HCT116 (cell line): ENCODE data around the gene PCDHB4. TPM values are rescaled to one million over a fixed set of nuclear protein-coding genes. Genes with fewer than 3 reads are reported as not detected.

Experiments
- total RNA-seq: library from RNA; stranded (reverse); gene quantifications from one replicate; pipeline ENCODE4 v1.2.1, GENCODE V29; 2021; ENCODE audit not compliant: unreplicated experiment

The PCDHB4 gene
- total RNA-seq, 1 experiment from 2014 or later = not detected

Other genes starting within 250 kb of the PCDHB4 start
- not detected for gene PCDHA12, start 246.5 kb upstream of the PCDHB4 start, total RNA-seq
- gene PCDHA13, start 239.7 kb upstream of the PCDHB4 start, total RNA-seq = not detected
- gene PCDHAC1, start 195.5 kb upstream of the PCDHB4 start, total RNA-seq = 1.0 TPM
- 3.2 TPM for gene PCDHAC2, start 155.3 kb upstream of the PCDHB4 start, total RNA-seq
- not detected for gene PCDHB1, start 70.4 kb upstream of the PCDHB4 start, total RNA-seq
- not detected for gene PCDHB2, start 27.2 kb upstream of the PCDHB4 start, total RNA-seq
- 0.10 TPM for gene PCDHB3, start 21.3 kb upstream of the PCDHB4 start, total RNA-seq
- gene PCDHB5, start 13.4 kb downstream of the PCDHB4 start, total RNA-seq = not detected
- gene PCDHB6, start 28.2 kb downstream of the PCDHB4 start, total RNA-seq = not detected
- not detected for gene PCDHB7, start 50.8 kb downstream of the PCDHB4 start, total RNA-seq
- not detected for gene PCDHB8, start 56.0 kb downstream of the PCDHB4 start, total RNA-seq
- gene PCDHB16, start 60.6 kb downstream of the PCDHB4 start, total RNA-seq = not detected
- gene PCDHB9, start 65.3 kb downstream of the PCDHB4 start, total RNA-seq = 0.07 TPM
- not detected for gene PCDHB10, start 70.5 kb downstream of the PCDHB4 start, total RNA-seq
- 0.07 TPM for gene PCDHB11, start 77.8 kb downstream of the PCDHB4 start, total RNA-seq
- gene PCDHB12, start 86.9 kb downstream of the PCDHB4 start, total RNA-seq = not detected
- 0.22 TPM for gene PCDHB13, start 92.1 kb downstream of the PCDHB4 start, total RNA-seq
- 0.27 TPM for gene PCDHB14, start 101.5 kb downstream of the PCDHB4 start, total RNA-seq
- 0.07 TPM for gene PCDHB15, start 123.6 kb downstream of the PCDHB4 start, total RNA-seq
- gene SLC25A2, start 182.2 kb downstream of the PCDHB4 start, total RNA-seq = 0.42 TPM
- gene TAF7, start 199.0 kb downstream of the PCDHB4 start, total RNA-seq = 40.9 TPM
- gene PCDHGA1, start 208.7 kb downstream of the PCDHB4 start, total RNA-seq = 0.05 TPM
- not detected for gene PCDHGA2, start 216.9 kb downstream of the PCDHB4 start, total RNA-seq
- not detected for gene PCDHGA3, start 222.0 kb downstream of the PCDHB4 start, total RNA-seq
- 0.15 TPM for gene PCDHGB1, start 228.3 kb downstream of the PCDHB4 start, total RNA-seq
- not detected for gene PCDHGA4, start 233.2 kb downstream of the PCDHB4 start, total RNA-seq
- 0.34 TPM for gene PCDHGB2, start 238.2 kb downstream of the PCDHB4 start, total RNA-seq
- gene PCDHGA5, start 242.3 kb downstream of the PCDHB4 start, total RNA-seq = 0.05 TPM
- gene PCDHGB3, start 248.4 kb downstream of the PCDHB4 start, total RNA-seq = 0.10 TPM